ENCODE measurements around the gene TBC1D22B.

DNA sequence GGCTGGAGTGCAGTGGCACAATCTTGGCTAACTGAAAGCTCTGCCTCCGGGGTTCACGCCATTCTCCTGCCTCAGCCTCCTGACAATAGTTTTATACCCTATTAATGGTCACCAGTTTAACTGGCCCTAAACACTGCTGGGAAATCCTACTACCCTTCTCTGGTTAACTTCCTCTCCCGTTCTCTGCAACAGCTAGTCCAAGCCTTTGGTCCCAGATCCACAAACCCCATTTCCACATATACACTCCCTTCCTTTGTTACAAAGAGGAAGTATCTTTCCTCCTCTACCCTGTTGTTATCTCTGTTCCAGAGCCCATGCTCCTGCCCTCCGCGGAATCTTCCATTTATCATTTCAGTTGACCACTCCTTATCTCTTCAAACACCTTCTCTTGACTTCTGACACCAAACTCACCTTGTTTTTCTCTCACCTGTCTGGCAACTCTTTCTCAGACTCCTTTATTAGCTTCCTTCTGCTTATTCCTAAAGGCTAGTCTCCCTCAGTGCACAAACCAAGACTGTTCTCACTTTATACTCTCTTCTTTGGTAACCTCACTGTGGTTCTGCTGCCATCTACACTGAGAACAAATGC lies 25.0 kb upstream of the TBC1D22B start:
- TF ChIP-seq, protein P1, sequence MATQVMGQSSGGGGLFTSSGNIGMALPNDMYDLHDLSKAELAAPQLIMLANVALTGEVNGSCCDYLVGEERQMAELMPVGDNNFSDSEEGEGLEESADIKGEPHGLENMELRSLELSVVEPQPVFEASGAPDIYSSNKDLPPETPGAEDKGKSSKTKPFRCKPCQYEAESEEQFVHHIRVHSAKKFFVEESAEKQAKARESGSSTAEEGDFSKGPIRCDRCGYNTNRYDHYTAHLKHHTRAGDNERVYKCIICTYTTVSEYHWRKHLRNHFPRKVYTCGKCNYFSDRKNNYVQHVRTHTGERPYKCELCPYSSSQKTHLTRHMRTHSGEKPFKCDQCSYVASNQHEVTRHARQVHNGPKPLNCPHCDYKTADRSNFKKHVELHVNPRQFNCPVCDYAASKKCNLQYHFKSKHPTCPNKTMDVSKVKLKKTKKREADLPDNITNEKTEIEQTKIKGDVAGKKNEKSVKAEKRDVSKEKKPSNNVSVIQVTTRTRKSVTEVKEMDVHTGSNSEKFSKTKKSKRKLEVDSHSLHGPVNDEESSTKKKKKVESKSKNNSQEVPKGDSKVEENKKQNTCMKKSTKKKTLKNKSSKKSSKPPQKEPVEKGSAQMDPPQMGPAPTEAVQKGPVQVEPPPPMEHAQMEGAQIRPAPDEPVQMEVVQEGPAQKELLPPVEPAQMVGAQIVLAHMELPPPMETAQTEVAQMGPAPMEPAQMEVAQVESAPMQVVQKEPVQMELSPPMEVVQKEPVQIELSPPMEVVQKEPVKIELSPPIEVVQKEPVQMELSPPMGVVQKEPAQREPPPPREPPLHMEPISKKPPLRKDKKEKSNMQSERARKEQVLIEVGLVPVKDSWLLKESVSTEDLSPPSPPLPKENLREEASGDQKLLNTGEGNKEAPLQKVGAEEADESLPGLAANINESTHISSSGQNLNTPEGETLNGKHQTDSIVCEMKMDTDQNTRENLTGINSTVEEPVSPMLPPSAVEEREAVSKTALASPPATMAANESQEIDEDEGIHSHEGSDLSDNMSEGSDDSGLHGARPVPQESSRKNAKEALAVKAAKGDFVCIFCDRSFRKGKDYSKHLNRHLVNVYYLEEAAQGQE (IDR thresholded peaks at IDR 0.05; ENCODE audit: unreplicated experiment): no peak
- TF ChIP-seq EZH2 (IDR thresholded peaks at IDR 0.05; ENCODE audit: low read depth, unreplicated experiment): no peak
- TF ChIP-seq, protein P2, sequence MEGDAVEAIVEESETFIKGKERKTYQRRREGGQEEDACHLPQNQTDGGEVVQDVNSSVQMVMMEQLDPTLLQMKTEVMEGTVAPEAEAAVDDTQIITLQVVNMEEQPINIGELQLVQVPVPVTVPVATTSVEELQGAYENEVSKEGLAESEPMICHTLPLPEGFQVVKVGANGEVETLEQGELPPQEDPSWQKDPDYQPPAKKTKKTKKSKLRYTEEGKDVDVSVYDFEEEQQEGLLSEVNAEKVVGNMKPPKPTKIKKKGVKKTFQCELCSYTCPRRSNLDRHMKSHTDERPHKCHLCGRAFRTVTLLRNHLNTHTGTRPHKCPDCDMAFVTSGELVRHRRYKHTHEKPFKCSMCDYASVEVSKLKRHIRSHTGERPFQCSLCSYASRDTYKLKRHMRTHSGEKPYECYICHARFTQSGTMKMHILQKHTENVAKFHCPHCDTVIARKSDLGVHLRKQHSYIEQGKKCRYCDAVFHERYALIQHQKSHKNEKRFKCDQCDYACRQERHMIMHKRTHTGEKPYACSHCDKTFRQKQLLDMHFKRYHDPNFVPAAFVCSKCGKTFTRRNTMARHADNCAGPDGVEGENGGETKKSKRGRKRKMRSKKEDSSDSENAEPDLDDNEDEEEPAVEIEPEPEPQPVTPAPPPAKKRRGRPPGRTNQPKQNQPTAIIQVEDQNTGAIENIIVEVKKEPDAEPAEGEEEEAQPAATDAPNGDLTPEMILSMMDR (conservative IDR thresholded peaks at IDR 0.05; ENCODE audit: low read depth in 2 of 2): no peak
- TF ChIP-seq EZH2phosphoT487 (IDR thresholded peaks at IDR 0.05; ENCODE audit: unreplicated experiment): no peak
- TF ChIP-seq POLR2AphosphoS5 (IDR thresholded peaks at IDR 0.05; ENCODE audit: low read depth): no peak
- TF ChIP-seq, protein P3, sequence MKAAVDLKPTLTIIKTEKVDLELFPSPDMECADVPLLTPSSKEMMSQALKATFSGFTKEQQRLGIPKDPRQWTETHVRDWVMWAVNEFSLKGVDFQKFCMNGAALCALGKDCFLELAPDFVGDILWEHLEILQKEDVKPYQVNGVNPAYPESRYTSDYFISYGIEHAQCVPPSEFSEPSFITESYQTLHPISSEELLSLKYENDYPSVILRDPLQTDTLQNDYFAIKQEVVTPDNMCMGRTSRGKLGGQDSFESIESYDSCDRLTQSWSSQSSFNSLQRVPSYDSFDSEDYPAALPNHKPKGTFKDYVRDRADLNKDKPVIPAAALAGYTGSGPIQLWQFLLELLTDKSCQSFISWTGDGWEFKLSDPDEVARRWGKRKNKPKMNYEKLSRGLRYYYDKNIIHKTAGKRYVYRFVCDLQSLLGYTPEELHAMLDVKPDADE (IDR thresholded peaks at IDR 0.05): no peak
- TF ChIP-seq CREB1 (CRISPR knock-in tag; IDR thresholded peaks at IDR 0.05; ENCODE audit: low read depth): no peak
- TF ChIP-seq ZNF331 (CRISPR knock-in tag; IDR thresholded peaks at IDR 0.05; ENCODE audit: low read depth): no peak
- no peak for TF ChIP-seq JUNB (IDR thresholded peaks at IDR 0.05; ENCODE audit: unreplicated experiment)
- no peak for TF ChIP-seq ZNF114 (CRISPR knock-in tag; IDR thresholded peaks at IDR 0.05)
- TF ChIP-seq STAT1 (IDR thresholded peaks at IDR 0.05; ENCODE audit: unreplicated experiment): no peak
- TF ChIP-seq NANOG (IDR thresholded peaks at IDR 0.05; ENCODE audit: borderline replicate concordance): no peak
